HepG2 (cell line): ENCODE measurements around the gene NFE2L2. TPM values are rescaled to one million over a fixed set of nuclear protein-coding genes. Genes with fewer than 3 reads are reported as not detected.
A peak's percentile ranks its signal among the peaks of the same experiment; 100 is the strongest.

Source experiments
- ATAC-seq: fragments of 200-7000 bp; cut with Tn5 transposase; 3 replicates; pipeline ENCODE4 v1.9.1; 2020; ENCODE audit warnings: mild to moderate bottlenecking, moderate library complexity
- BruUV-seq: library from RNA; stranded (reverse); fragments of 400-500 nt; replicated peaks from 2 replicates; lab custom pipeline; 2021; lab: Mats Ljungman, UMichigan
- CTCF ChIA-PET: fragments of 300-600 bp; formaldehyde crosslinking; extraction: SDS; loops from one replicate; lab custom pipeline; 2021; ENCODE audit warnings: low total read pairs, inconsistent platforms, low intra/inter-chr PET ratio; lab: Yijun Ruan, JAX
- POLR2A ChIA-PET: fragments of 350-600 bp; sonication (Branson Sonifier 250); formaldehyde crosslinking; loops from one replicate; lab custom pipeline; 2020; ENCODE audit warnings: antibody characterized with exemption, inconsistent platforms; lab: Yijun Ruan, JAX
- DNase-seq: peaks from one replicate; pipeline ENCODE4 v3.0.0-alpha.2; 2015; ENCODE audit warnings: low spot score
- FAIRE-seq: peaks from 3 replicates; lab custom pipeline; 2011; peaks lifted over from hg19 to GRCh38; lab: Jason Lieb, UNC
- H2AFZ ChIP-seq: one replicate; pipeline ENCODE4 v1.6.1; 2011; ENCODE audit warnings: low read length, inconsistent platforms
- H3K27ac ChIP-seq: fragments of 300-600 bp; 3 replicates; pipeline ENCODE4 v1.8.0; 2011; ENCODE audit warnings: mixed run types, mild to moderate bottlenecking, mixed read lengths, low read length, inconsistent platforms; ENCODE audit not compliant: insufficient read depth; ENCODE audit errors: extremely low read length
- H3K27me3 ChIP-seq, 2 experiments: fragments of 200-600 bp in 1 of 2; 2 replicates in 1 of 2; 3 replicates in 1 of 2; pipeline versions ENCODE4 v1.6.0 to v1.8.0; 2011; ENCODE audit warnings: low read length in 2 of 2, mild to moderate bottlenecking in 2 of 2, moderate library complexity in 2 of 2, inconsistent platforms in 1 of 2; ENCODE audit not compliant: insufficient read depth in 2 of 2, control insufficient read depth in 1 of 2
- H3K36me3 ChIP-seq, 2 experiments: fragments of 200-600 bp in 1 of 2; replicated peaks in 1 of 2; 2 replicates in 1 of 2; 3 replicates in 1 of 2; pipeline versions ENCODE4 v1.5.1 to v1.8.0; 2011; ENCODE audit warnings: low read length in 2 of 2, inconsistent platforms in 1 of 2; ENCODE audit not compliant: insufficient read depth in 2 of 2, control insufficient read depth in 1 of 2
- H3K4me1 ChIP-seq: 2 replicates; pipeline ENCODE4 v1.5.1; 2012; ENCODE audit warnings: low read length, inconsistent platforms; ENCODE audit not compliant: insufficient read depth
- H3K4me2 ChIP-seq: 2 replicates; pipeline ENCODE4 v1.6.0; 2011; ENCODE audit warnings: low read depth, low read length, inconsistent platforms
- H3K4me3 ChIP-seq, 3 experiments: fragments of 200-600 bp in 1 of 3; sonication (generic), shearing (Covaris generic) in 1 of 3; replicated peaks in 1 of 3; 2 replicates each; pipeline ENCODE4 v1.5.1; 2011 to 2016; ENCODE audit warnings: low read length in 3 of 3, inconsistent platforms in 2 of 3, low read depth in 2 of 3, mild to moderate bottlenecking in 2 of 3, control low read depth in 1 of 3, mixed read lengths in 1 of 3; ENCODE audit not compliant: insufficient read depth in 1 of 3
- H3K79me2 ChIP-seq: one replicate; pipeline ENCODE4 v1.6.1; 2011; ENCODE audit warnings: low read length, inconsistent platforms; ENCODE audit not compliant: insufficient read depth
- H3K9ac ChIP-seq: 2 replicates; pipeline ENCODE4 v1.6.0; 2011; ENCODE audit warnings: mild to moderate bottlenecking, low read depth, low read length, inconsistent platforms; ENCODE audit not compliant: insufficient read depth
- H3K9me3 ChIP-seq: 2 replicates; pipeline ENCODE4 v1.5.1; 2012; ENCODE audit warnings: mild to moderate bottlenecking, low read length
- H4K20me1 ChIP-seq: 2 replicates; pipeline ENCODE4 v1.6.0; 2011; ENCODE audit warnings: inconsistent platforms, mild to moderate bottlenecking, low read length, moderate library complexity; ENCODE audit not compliant: insufficient read depth
- CBX5 ChIP-seq: sonication (generic); formaldehyde crosslinking; IDR thresholded peaks from 2 replicates; pipeline ENCODE4 v1.4.0; 2020; ENCODE audit warnings: missing genetic modification reagents, borderline replicate concordance
- CCDC6 ChIP-seq: sonication (generic); formaldehyde crosslinking; IDR thresholded peaks from 2 replicates; pipeline ENCODE4 v1.8.1; 2022; ENCODE audit warnings: mild to moderate bottlenecking, missing genetic modification reagents, moderate library complexity
- GABPA ChIP-seq, 2 experiments: IDR thresholded peaks; 2 replicates each; pipeline ENCODE4 v1.6.1; 2011 to 2016; ENCODE audit warnings: low read depth in 2 of 2, low read length in 1 of 2, missing biosample characterization in 1 of 2, missing genetic modification characterization in 1 of 2
- GABPB1 ChIP-seq: IDR thresholded peaks from 2 replicates; pipeline ENCODE4 v1.6.1; 2016; ENCODE audit warnings: mild to moderate bottlenecking, missing genetic modification reagents, moderate library complexity, missing compliant biosample characterization
- HNF4A ChIP-seq: sonication (generic); formaldehyde crosslinking; IDR thresholded peaks from 2 replicates; pipeline ENCODE4 v1.4.0; 2020; ENCODE audit warnings: missing genetic modification reagents
- ISL2 ChIP-seq: sonication (generic); formaldehyde crosslinking; IDR thresholded peaks from 2 replicates; pipeline ENCODE4 v1.5.0; 2020; ENCODE audit warnings: missing genetic modification reagents
- MATR3 ChIP-seq: sonication (generic); formaldehyde crosslinking; IDR thresholded peaks from 2 replicates; pipeline ENCODE4 v1.4.0; 2020; ENCODE audit warnings: missing genetic modification reagents
- MLX ChIP-seq: IDR thresholded peaks from 2 replicates; pipeline ENCODE4 v1.6.1; 2016
- POLR2A ChIP-seq, 2 experiments: IDR thresholded peaks; 2 replicates each; pipeline ENCODE4 v1.6.1; 2011; ENCODE audit warnings: low read depth in 2 of 2, low read length in 2 of 2, mild to moderate bottlenecking in 1 of 2, moderate library complexity in 1 of 2; ENCODE audit not compliant: insufficient read depth in 1 of 2
- RBM22 ChIP-seq: fragments of 200-400 bp; formaldehyde crosslinking; optimal IDR thresholded peaks from 2 replicates; pipeline ENCODE3; 2017; ENCODE audit warnings: mild to moderate bottlenecking, low read length, moderate library complexity
- SMAD1 ChIP-seq: sonication (generic); formaldehyde crosslinking; IDR thresholded peaks from 2 replicates; pipeline ENCODE4 v1.4.0; 2020; ENCODE audit warnings: missing genetic modification reagents, low read depth, mild to moderate bottlenecking, borderline replicate concordance
- SUZ12 ChIP-seq: fragments of 150-350 bp; IDR thresholded peaks from 2 replicates; pipeline ENCODE4 v1.6.1; 2014; ENCODE audit warnings: low read depth, low read length
- TCF7L2 ChIP-seq: IDR thresholded peaks from 2 replicates; pipeline ENCODE4 v1.6.1; 2011; ENCODE audit warnings: mild to moderate bottlenecking, low read depth, low read length, moderate library complexity
- ZBTB26 ChIP-seq: IDR thresholded peaks from 2 replicates; pipeline ENCODE4 v1.6.1; 2016; ENCODE audit warnings: missing compliant biosample characterization, missing genetic modification reagents, borderline replicate concordance
- ZNF138 ChIP-seq: sonication (generic); formaldehyde crosslinking; IDR thresholded peaks from 2 replicates; pipeline ENCODE4 v1.5.0; 2020; ENCODE audit warnings: mild to moderate bottlenecking, low read depth, missing genetic modification reagents
- ZNF296 ChIP-seq: sonication (generic); formaldehyde crosslinking; conservative IDR thresholded peaks from 2 replicates; pipeline ENCODE4 v1.5.0; 2020; ENCODE audit warnings: mild to moderate bottlenecking, missing genetic modification reagents
- ZNF337 ChIP-seq: sonication (generic); formaldehyde crosslinking; IDR thresholded peaks from 2 replicates; pipeline ENCODE4 v1.5.1; 2020; ENCODE audit warnings: missing genetic modification reagents, low read depth, mild to moderate bottlenecking, borderline replicate concordance
- ZNF33A ChIP-seq: sonication (generic); formaldehyde crosslinking; IDR thresholded peaks from 2 replicates; pipeline ENCODE4 v1.5.1; 2020; ENCODE audit warnings: missing genetic modification reagents, mild to moderate bottlenecking, moderate library complexity, borderline replicate concordance
- ZNF607 ChIP-seq: sonication (generic); formaldehyde crosslinking; IDR thresholded peaks from 2 replicates; pipeline ENCODE4 v1.5.1; 2020; ENCODE audit warnings: missing genetic modification reagents, mild to moderate bottlenecking, borderline replicate concordance
- ZNF616 ChIP-seq: sonication (generic); formaldehyde crosslinking; IDR thresholded peaks from 2 replicates; pipeline ENCODE4 v1.5.0; 2020; ENCODE audit warnings: low read depth, mild to moderate bottlenecking, missing genetic modification reagents
- ZNF747 ChIP-seq: sonication (generic); formaldehyde crosslinking; IDR thresholded peaks from 2 replicates; pipeline ENCODE4 v1.8.1; 2023; ENCODE audit warnings: missing genetic modification reagents, mild to moderate bottlenecking, borderline replicate concordance
- ZNF761 ChIP-seq: sonication (generic); formaldehyde crosslinking; conservative IDR thresholded peaks from 2 replicates; pipeline ENCODE4 v1.4.0; 2020; ENCODE audit warnings: mild to moderate bottlenecking, missing genetic modification reagents
- ZSCAN21 ChIP-seq: sonication (generic); formaldehyde crosslinking; IDR thresholded peaks from 2 replicates; pipeline ENCODE4 v1.8.0; 2022; ENCODE audit warnings: mild to moderate bottlenecking, missing genetic modification reagents, moderate library complexity, borderline replicate concordance
- WGBS: methylation state at CpG from one replicate; pipeline ENCODE4 v1.1.6; 2017; ENCODE audit warnings: low lambda C conversion rate; 5-methylcytosine and 5-hydroxymethylcytosine counted together
- in situ Hi-C: cut with HindIII; loops from 2 replicates; pipeline ENCODE4 v1.10.0; 2017; ENCODE audit warnings: low pct_unique_long_range_greater_than_20kb; ENCODE audit not compliant: extremely low pct_ligation_motif_present
- intact Hi-C: fragments of 100-400 bp; cut with micrococcal nuclease; formaldehyde crosslinking; loops from one replicate; pipeline ENCODE4 v1.10.0; 2022; ENCODE audit not compliant: unreplicated experiment
- polyA plus RNA-seq, 8 experiments: library from polyadenylated mRNA; depleted of rRNA in 3 of 8; stranded (reverse) in 7 of 8; unstranded in 1 of 8; fragments of >200 nt; fragmentation: Illumina TruSeq in 4 of 8; extraction: Trizol in 4 of 8; gene quantifications; 2 replicates each; pipeline versions ENCODE4 v1.2.1 to v1.2.3, GENCODE V29; 2011 to 2016; ENCODE audit warnings: low read depth in 4 of 8, missing spikeins in 1 of 8, mixed read lengths in 1 of 8; ENCODE audit not compliant: insufficient read depth in 1 of 8
- total RNA-seq, 5 experiments: library from RNA; depleted of rRNA; stranded (reverse); fragments of >200 nt; fragmentation: Illumina TruSeq; extraction: Trizol; gene quantifications; 2 replicates each; pipeline ENCODE4 v1.2.3, GENCODE V29; 2016; ENCODE audit warnings: low read depth in 1 of 5

The NFE2L2 gene
- total and polyA plus RNA-seq, 2 of the 13 experiments (the other 11 are each of a cell fraction or from before 2014, with no cell fraction given): 84.6 to 215 TPM

GRCh38 chr2:177212106-177212890, 52.2 kb downstream of the NFE2L2 start, which contains the start of gene HNRNPA3:
TSS of gene HNRNPA3 (plus strand) at chr2:177212794. CDS start at chr2:177212800, 6 bp downstream.
- FAIRE-seq: peak; percentile 71
- Histone ChIP-seq H3K4me3 (peak within 1 kb of the TSS; percentile 85 to 86 (median 86)), H3K27me3 (no peaks in the 10 kb centered on the region; a peak in 1 of 5 replicates), H3K9ac (peak within 1 kb of the TSS; percentile 99), H3K36me3 (peaks cover 10 to 21% of the 10 kb centered on the region in 2 experiments), H4K20me1 (peaks cover 40% of the 10 kb centered on the region), H3K27ac (peak within 1 kb of the TSS; percentile 99), H2AFZ (no peak within 1 kb of the TSS), H3K4me2 (peak within 1 kb of the TSS; percentile 90), H3K9me3 (no peaks in the 10 kb centered on the region), H3K4me1 (peaks cover 52% of the 10 kb centered on the region), H3K79me2 (peaks cover 67% of the 10 kb centered on the region)
- POLR2A ChIA-PET: interaction anchor here (0.7 to 1.7 kb wide), 29 partner anchors 8 to 1025 kb away, joined by 3 to 61 read pairs (median 8); partner anchors contain the start of gene NFE2L2
- in situ Hi-C loops (loop anchor here (5.0 kb wide), 2 partner anchors 45 to 50 kb away; partner anchors contain the start of gene NFE2L2), intact Hi-C loops (loop anchor here (1.0 kb wide), 2 partner anchors 24 to 48 kb away; no protein-coding TSS in a partner anchor)
- CTCF ChIA-PET: no interaction called here
- no TSS peak for BruUV-seq
- DNase-seq: peak; percentile 98
- peak; percentile 93 for ATAC-seq
- 1% methylated on average over 55 of the region's 74 CpGs for WGBS
- TF ChIP-seq SMAD1 (CRISPR knock-in tag): peak; percentile 46; the same call in 1 of the 2 replicates
- no peak for TF ChIP-seq TCF7L2
- TF ChIP-seq POLR2A (IDR thresholded peaks at IDR 0.05; ENCODE audit: insufficient read depth in 1 of 2, low read depth in 2 of 2, low read length in 2 of 2): peak; percentile 84 to 98
- no peak for TF ChIP-seq ZNF337 (CRISPR knock-in tag)
- peak; percentile 84; the same call in 1 of the 2 replicates for TF ChIP-seq ZNF747 (CRISPR knock-in tag)
- TF ChIP-seq ZNF616 (CRISPR knock-in tag): no peak; the same call in 1 of the 2 replicates
- TF ChIP-seq ZNF296 (CRISPR knock-in tag): no peak
- peak; percentile 90 for TF ChIP-seq GABPB1 (CRISPR knock-in tag)
- no peak; the same call in none of the 2 replicates for TF ChIP-seq MLX (CRISPR knock-in tag)
- no peak for TF ChIP-seq MATR3
- no peak for TF ChIP-seq HNF4A (CRISPR knock-in tag)
- no peak; the same call in 1 of the 2 replicates for TF ChIP-seq ZBTB26
- TF ChIP-seq CCDC6 (CRISPR knock-in tag): peak; percentile 75
- 0 out of 2 replicates have a peak, but pooled peaks have one; percentile 91 for TF ChIP-seq ZNF138 (CRISPR knock-in tag)
- TF ChIP-seq ZSCAN21: peak; percentile 8; the same call in 1 of the 2 replicates
- no peak; the same call in 1 of the 2 replicates for TF ChIP-seq ISL2 (CRISPR knock-in tag)
- TF ChIP-seq ZNF607 (CRISPR knock-in tag): peak; percentile 90; the same call in 1 of the 2 replicates
- peak; percentile 65; the same call in 1 of the 2 replicates for TF ChIP-seq CBX5 (CRISPR knock-in tag)
- TF ChIP-seq SUZ12: no peak
- peak; percentile 64 for TF ChIP-seq GABPA (IDR thresholded peaks at IDR 0.05; ENCODE audit: low read depth, low read length)
- peak; percentile 72 for TF ChIP-seq GABPA (CRISPR knock-in tag; IDR thresholded peaks at IDR 0.05; ENCODE audit: low read depth)
- TF ChIP-seq RBM22: peak; percentile 99
- TF ChIP-seq ZNF33A: no peak
- no peak; the same call in 1 of the 2 replicates for TF ChIP-seq ZNF761 (CRISPR knock-in tag)
